GM23338 (cell line): Measurements from ENCODE around the gene GPANK1. TPM values are rescaled to one million over a fixed set of nuclear protein-coding genes. Genes with fewer than 3 reads are reported as not detected.

Experiments used
- ATAC-seq: fragments of 200-7000 bp; cut with Tn5 transposase; 3 replicates; pipeline ENCODE4 v1.9.1; 2020
- DNase-seq: peaks from one replicate; pipeline ENCODE4 v3.0.0-alpha.2; 2015; ENCODE audit warnings: low spot score
- H2AFZ ChIP-seq: fragments of 200-600 bp; sonication (generic); 2 replicates; pipeline ENCODE4 v1.8.0; 2016; ENCODE audit warnings: antibody characterized with exemption, mild to moderate bottlenecking, moderate library complexity
- H3F3A ChIP-seq: fragments of 200-600 bp; sonication (generic); replicated peaks from 2 replicates; pipeline ENCODE4 v1.8.0; 2017; ENCODE audit warnings: antibody characterized with exemption, mixed run types, low read depth
- H3K27ac ChIP-seq: fragments of 200-600 bp; sonication (generic); 2 replicates; pipeline ENCODE4 v1.6.1; 2016; ENCODE audit warnings: low read depth
- H3K27me3 ChIP-seq: fragments of 200-600 bp; sonication (generic); 2 replicates; pipeline ENCODE4 v1.8.0; 2016; ENCODE audit warnings: mild to moderate bottlenecking, mixed run types, moderate library complexity; ENCODE audit not compliant: insufficient read depth
- H3K36me3 ChIP-seq: fragments of 200-600 bp; sonication (generic); 2 replicates; pipeline ENCODE4 v1.8.0; 2016; ENCODE audit warnings: mild to moderate bottlenecking; ENCODE audit not compliant: insufficient read depth
- H3K4me1 ChIP-seq: fragments of 200-600 bp; sonication (generic); 2 replicates; pipeline ENCODE4 v1.8.0; 2016; ENCODE audit warnings: mild to moderate bottlenecking, moderate library complexity; ENCODE audit not compliant: insufficient read depth
- H3K4me2 ChIP-seq: fragments of 200-600 bp; sonication (generic); 2 replicates; pipeline ENCODE4 v1.7.1; 2017; ENCODE audit warnings: mixed run types
- H3K4me3 ChIP-seq: fragments of 200-600 bp; sonication (generic); 2 replicates; pipeline ENCODE4 v1.6.1; 2016; ENCODE audit warnings: mixed run types
- H3K79me2 ChIP-seq: fragments of 200-600 bp; sonication (generic); replicated peaks from 2 replicates; pipeline ENCODE4 v1.8.0; 2017; ENCODE audit warnings: mild to moderate bottlenecking; ENCODE audit not compliant: insufficient read depth
- H3K9me2 ChIP-seq: fragments of 200-600 bp; sonication (generic); 2 replicates; pipeline ENCODE4 v1.8.0; 2017; ENCODE audit not compliant: insufficient read depth
- H4K20me1 ChIP-seq: fragments of 200-600 bp; sonication (generic); replicated peaks from 2 replicates; pipeline ENCODE4 v1.8.0; 2017; ENCODE audit warnings: mild to moderate bottlenecking; ENCODE audit not compliant: insufficient read depth
- H3K27ac Mint-ChIP-seq: 2 replicates; pipeline ENCODE4 v1.8.0; 2020; ENCODE audit warnings: inconsistent platforms, mild to moderate bottlenecking, moderate library complexity, mixed read lengths
- H3K27me3 Mint-ChIP-seq: 3 replicates; pipeline ENCODE4 v1.8.0; 2022; ENCODE audit warnings: low read depth, mild to moderate bottlenecking, moderate library complexity, mixed read lengths, inconsistent platforms; ENCODE audit not compliant: insufficient read depth, poor library complexity
- H3K36me3 Mint-ChIP-seq: 3 replicates; pipeline ENCODE4 v1.8.0; 2021; ENCODE audit warnings: low read depth, mild to moderate bottlenecking, inconsistent platforms, moderate library complexity, mixed read lengths
- H3K4me1 Mint-ChIP-seq: 3 replicates; pipeline ENCODE4 v1.8.0; 2020; ENCODE audit warnings: mild to moderate bottlenecking, inconsistent platforms, mixed read lengths
- H3K4me3 Mint-ChIP-seq: 3 replicates; pipeline ENCODE4 v1.8.0; 2021; ENCODE audit warnings: moderate library complexity, mild to moderate bottlenecking, inconsistent platforms, mixed read lengths
- H3K9me3 Mint-ChIP-seq: 3 replicates; pipeline ENCODE4 v1.8.0; 2020; ENCODE audit warnings: moderate library complexity, mild to moderate bottlenecking, inconsistent platforms, mixed read lengths
- CREB1 ChIP-seq: fragments of 250-450 bp; sonication (Bioruptor Pico); IDR thresholded peaks from 2 replicates; pipeline ENCODE4 v1.5.0; 2020; ENCODE audit warnings: low read depth, mild to moderate bottlenecking, moderate library complexity
- EZH2 ChIP-seq: fragments of 200-600 bp; sonication (generic); IDR thresholded peaks from one replicate; pipeline ENCODE4 v1.8.0; 2017; ENCODE audit warnings: antibody characterized with exemption, mild to moderate bottlenecking, low read depth; ENCODE audit not compliant: unreplicated experiment
- EZH2phosphoT487 ChIP-seq: fragments of 200-600 bp; sonication (generic); IDR thresholded peaks from one replicate; pipeline ENCODE4 v1.8.1; 2018; ENCODE audit warnings: antibody characterized with exemption; ENCODE audit not compliant: unreplicated experiment
- JUNB ChIP-seq: IDR thresholded peaks from one replicate; pipeline ENCODE4 v1.6.1; 2016; ENCODE audit warnings: antibody characterized with exemption; ENCODE audit not compliant: unreplicated experiment
- NANOG ChIP-seq: IDR thresholded peaks from 2 replicates; pipeline ENCODE4 v1.6.1; 2016; ENCODE audit warnings: antibody characterized with exemption, borderline replicate concordance
- POLR2AphosphoS5 ChIP-seq: IDR thresholded peaks from 2 replicates; pipeline ENCODE4 v1.6.1; 2016; ENCODE audit warnings: antibody characterized with exemption, low read depth
- STAT1 ChIP-seq: IDR thresholded peaks from one replicate; pipeline ENCODE4 v1.6.1; 2016; ENCODE audit warnings: antibody characterized with exemption; ENCODE audit not compliant: unreplicated experiment
- polyA plus RNA-seq: library from polyadenylated mRNA; unstranded; fragments of >200 nt; fragmentation: Nextera tagmentation; extraction: Ambion mirVana; gene quantifications from 2 replicates; pipeline ENCODE4 v1.2.1, GENCODE V29; 2016
- total RNA-seq: library from RNA; depleted of rRNA; stranded (reverse); fragments of >200 nt; shearing (Covaris generic); gene quantifications from 2 replicates; pipeline ENCODE4 v1.2.3, GENCODE V29; 2014
- TF ChIP-seq, protein P1 (sequence below): IDR thresholded peaks from one replicate; pipeline ENCODE4 v1.6.1; 2018; ENCODE audit warnings: antibody characterized with exemption; ENCODE audit not compliant: unreplicated experiment
- TF ChIP-seq, protein P2 (sequence below), 2 experiments: fragments of 200-600 bp in 1 of 2; sonication (generic) in 1 of 2; conservative IDR thresholded peaks; 2 replicates each; pipeline versions ENCODE4 v1.5.1 to v1.6.1; 2016 to 2017; ENCODE audit warnings: antibody characterized with exemption in 2 of 2, low read depth in 2 of 2, mild to moderate bottlenecking in 2 of 2, moderate library complexity in 1 of 2
- TF ChIP-seq, protein P3 (sequence below): fragments of 250-450 bp; sonication (Bioruptor Pico); IDR thresholded peaks from 2 replicates; pipeline ENCODE4 v1.5.0; 2020; ENCODE audit warnings: mild to moderate bottlenecking, moderate library complexity

Gene GPANK1
- total and polyA plus RNA-seq, 2 experiments from 2014 or later, result 27.1 to 49.2 TPM

DNA sequence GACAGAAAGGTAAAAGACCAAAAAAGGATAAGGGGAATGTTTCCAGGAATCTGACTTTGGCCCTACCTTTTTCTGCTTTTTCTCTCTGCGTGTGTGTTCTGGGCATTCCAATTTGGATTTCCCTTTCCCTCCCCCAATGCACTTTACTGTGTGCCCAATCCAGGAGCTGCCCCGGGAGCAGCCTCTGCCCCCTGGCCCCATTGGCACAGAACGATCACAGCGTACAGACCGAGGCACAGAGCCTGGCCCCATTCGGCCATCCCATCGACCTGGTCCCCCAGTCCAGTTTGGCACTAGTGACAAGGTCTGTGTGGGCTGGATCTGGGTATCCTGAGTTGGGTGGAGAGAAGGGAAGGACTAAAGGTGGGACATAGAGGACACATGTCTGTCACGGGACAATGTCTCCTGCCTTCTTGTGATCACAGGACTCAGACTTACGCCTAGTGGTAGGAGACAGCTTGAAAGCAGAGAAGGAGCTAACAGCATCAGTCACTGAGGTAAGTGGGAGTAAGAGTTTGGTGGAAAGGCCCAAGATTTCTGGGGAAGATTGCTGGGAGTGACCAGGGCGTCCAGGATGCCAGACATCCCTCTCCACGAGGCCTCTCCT lies 29.7 kb downstream of the GPANK1 start (continued):
- TF ChIP-seq JUNB (no peak), EZH2 (no peak), STAT1 (no peak), POLR2AphosphoS5 (no peak), NANOG (no peak), EZH2phosphoT487 (no peak)
- TF ChIP-seq, protein P1, sequence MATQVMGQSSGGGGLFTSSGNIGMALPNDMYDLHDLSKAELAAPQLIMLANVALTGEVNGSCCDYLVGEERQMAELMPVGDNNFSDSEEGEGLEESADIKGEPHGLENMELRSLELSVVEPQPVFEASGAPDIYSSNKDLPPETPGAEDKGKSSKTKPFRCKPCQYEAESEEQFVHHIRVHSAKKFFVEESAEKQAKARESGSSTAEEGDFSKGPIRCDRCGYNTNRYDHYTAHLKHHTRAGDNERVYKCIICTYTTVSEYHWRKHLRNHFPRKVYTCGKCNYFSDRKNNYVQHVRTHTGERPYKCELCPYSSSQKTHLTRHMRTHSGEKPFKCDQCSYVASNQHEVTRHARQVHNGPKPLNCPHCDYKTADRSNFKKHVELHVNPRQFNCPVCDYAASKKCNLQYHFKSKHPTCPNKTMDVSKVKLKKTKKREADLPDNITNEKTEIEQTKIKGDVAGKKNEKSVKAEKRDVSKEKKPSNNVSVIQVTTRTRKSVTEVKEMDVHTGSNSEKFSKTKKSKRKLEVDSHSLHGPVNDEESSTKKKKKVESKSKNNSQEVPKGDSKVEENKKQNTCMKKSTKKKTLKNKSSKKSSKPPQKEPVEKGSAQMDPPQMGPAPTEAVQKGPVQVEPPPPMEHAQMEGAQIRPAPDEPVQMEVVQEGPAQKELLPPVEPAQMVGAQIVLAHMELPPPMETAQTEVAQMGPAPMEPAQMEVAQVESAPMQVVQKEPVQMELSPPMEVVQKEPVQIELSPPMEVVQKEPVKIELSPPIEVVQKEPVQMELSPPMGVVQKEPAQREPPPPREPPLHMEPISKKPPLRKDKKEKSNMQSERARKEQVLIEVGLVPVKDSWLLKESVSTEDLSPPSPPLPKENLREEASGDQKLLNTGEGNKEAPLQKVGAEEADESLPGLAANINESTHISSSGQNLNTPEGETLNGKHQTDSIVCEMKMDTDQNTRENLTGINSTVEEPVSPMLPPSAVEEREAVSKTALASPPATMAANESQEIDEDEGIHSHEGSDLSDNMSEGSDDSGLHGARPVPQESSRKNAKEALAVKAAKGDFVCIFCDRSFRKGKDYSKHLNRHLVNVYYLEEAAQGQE, result no peak
- TF ChIP-seq, protein P2, sequence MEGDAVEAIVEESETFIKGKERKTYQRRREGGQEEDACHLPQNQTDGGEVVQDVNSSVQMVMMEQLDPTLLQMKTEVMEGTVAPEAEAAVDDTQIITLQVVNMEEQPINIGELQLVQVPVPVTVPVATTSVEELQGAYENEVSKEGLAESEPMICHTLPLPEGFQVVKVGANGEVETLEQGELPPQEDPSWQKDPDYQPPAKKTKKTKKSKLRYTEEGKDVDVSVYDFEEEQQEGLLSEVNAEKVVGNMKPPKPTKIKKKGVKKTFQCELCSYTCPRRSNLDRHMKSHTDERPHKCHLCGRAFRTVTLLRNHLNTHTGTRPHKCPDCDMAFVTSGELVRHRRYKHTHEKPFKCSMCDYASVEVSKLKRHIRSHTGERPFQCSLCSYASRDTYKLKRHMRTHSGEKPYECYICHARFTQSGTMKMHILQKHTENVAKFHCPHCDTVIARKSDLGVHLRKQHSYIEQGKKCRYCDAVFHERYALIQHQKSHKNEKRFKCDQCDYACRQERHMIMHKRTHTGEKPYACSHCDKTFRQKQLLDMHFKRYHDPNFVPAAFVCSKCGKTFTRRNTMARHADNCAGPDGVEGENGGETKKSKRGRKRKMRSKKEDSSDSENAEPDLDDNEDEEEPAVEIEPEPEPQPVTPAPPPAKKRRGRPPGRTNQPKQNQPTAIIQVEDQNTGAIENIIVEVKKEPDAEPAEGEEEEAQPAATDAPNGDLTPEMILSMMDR (conservative IDR thresholded peaks at IDR 0.05; ENCODE audit: low read depth in 2 of 2), result no peak

DNA sequence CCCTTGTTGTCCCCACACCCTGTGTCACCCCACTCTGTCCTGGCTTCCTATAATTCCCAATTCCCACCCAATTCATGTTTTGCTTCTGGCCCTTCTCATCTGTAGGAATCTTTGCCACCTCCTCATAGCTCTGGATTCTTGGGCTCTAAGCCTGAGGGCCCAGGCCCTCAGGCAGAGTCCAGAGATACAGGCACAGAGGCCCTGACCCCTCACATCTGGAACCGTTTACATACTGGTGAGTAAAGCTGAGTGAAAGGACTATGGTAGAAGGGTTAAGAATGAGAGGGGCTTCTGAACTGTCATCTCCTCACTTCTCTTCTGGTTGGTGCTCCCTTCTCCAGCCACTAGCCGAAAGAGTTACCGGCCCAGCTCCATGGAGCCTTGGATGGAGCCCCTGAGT lies 30.7 kb downstream of the GPANK1 start:
- peaks cover 17% of the 10 kb centered on the region for H3K79me2 ChIP-seq
- ATAC-seq (no peak), DNase-seq (no peak)
- Mint-ChIP-seq H3K4me1 (no peaks in the 10 kb centered on the region), H3K36me3 (peaks cover 95% of the 10 kb centered on the region), H3K27ac (no peak overlapping the region), H3K9me3 (no peaks in the 10 kb centered on the region; the same call in 2 of the 3 replicates), H3K27me3 (peaks cover 5% of the 10 kb centered on the region), H3K4me3 (no peak overlapping the region)
- H3K4me1 ChIP-seq, result no peaks in the 10 kb centered on the region
- H3K27me3 ChIP-seq, result no peaks in the 10 kb centered on the region
- H3F3A ChIP-seq, result peaks cover 73% of the 10 kb centered on the region
- no peak overlapping the region for H3K27ac ChIP-seq
- no peaks in the 10 kb centered on the region for H3K9me2 ChIP-seq
- no peak overlapping the region for H2AFZ ChIP-seq
- no peak overlapping the region for H3K4me2 ChIP-seq
- no peak overlapping the region for H3K4me3 ChIP-seq
- peaks cover 41% of the 10 kb centered on the region for H4K20me1 ChIP-seq
- peaks cover 69% of the 10 kb centered on the region for H3K36me3 ChIP-seq
- TF ChIP-seq CREB1 (CRISPR knock-in tag), result no peak
- TF ChIP-seq, protein P3, sequence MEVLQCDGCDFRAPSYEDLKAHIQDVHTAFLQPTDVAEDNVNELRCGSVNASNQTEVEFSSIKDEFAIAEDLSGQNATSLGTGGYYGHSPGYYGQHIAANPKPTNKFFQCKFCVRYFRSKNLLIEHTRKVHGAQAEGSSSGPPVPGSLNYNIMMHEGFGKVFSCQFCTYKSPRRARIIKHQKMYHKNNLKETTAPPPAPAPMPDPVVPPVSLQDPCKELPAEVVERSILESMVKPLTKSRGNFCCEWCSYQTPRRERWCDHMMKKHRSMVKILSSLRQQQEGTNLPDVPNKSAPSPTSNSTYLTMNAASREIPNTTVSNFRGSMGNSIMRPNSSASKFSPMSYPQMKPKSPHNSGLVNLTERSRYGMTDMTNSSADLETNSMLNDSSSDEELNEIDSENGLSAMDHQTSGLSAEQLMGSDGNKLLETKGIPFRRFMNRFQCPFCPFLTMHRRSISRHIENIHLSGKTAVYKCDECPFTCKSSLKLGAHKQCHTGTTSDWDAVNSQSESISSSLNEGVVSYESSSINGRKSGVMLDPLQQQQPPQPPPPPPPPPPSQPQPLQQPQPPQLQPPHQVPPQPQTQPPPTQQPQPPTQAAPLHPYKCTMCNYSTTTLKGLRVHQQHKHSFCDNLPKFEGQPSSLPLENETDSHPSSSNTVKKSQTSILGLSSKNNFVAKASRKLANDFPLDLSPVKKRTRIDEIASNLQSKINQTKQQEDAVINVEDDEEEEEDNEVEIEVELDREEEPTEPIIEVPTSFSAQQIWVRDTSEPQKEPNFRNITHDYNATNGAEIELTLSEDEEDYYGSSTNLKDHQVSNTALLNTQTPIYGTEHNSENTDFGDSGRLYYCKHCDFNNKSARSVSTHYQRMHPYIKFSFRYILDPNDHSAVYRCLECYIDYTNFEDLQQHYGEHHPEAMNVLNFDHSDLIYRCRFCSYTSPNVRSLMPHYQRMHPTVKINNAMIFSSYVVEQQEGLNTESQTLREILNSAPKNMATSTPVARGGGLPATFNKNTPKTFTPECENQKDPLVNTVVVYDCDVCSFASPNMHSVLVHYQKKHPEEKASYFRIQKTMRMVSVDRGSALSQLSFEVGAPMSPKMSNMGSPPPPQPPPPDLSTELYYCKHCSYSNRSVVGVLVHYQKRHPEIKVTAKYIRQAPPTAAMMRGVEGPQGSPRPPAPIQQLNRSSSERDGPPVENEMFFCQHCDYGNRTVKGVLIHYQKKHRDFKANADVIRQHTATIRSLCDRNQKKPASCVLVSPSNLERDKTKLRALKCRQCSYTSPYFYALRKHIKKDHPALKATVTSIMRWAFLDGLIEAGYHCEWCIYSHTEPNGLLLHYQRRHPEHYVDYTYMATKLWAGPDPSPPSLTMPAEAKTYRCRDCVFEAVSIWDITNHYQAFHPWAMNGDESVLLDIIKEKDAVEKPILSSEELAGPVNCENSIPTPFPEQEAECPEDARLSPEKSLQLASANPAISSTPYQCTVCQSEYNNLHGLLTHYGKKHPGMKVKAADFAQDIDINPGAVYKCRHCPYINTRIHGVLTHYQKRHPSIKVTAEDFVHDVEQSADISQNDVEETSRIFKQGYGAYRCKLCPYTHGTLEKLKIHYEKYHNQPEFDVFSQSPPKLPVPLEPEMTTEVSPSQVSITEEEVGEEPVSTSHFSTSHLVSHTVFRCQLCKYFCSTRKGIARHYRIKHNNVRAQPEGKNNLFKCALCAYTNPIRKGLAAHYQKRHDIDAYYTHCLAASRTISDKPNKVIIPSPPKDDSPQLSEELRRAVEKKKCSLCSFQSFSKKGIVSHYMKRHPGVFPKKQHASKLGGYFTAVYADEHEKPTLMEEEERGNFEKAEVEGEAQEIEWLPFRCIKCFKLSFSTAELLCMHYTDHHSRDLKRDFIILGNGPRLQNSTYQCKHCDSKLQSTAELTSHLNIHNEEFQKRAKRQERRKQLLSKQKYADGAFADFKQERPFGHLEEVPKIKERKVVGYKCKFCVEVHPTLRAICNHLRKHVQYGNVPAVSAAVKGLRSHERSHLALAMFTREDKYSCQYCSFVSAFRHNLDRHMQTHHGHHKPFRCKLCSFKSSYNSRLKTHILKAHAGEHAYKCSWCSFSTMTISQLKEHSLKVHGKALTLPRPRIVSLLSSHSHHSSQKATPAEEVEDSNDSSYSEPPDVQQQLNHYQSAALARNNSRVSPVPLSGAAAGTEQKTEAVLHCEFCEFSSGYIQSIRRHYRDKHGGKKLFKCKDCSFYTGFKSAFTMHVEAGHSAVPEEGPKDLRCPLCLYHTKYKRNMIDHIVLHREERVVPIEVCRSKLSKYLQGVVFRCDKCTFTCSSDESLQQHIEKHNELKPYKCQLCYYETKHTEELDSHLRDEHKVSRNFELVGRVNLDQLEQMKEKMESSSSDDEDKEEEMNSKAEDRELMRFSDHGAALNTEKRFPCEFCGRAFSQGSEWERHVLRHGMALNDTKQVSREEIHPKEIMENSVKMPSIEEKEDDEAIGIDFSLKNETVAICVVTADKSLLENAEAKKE, result no peak
- TF ChIP-seq EZH2, result no peak
- TF ChIP-seq, protein P1, result no peak
